GM12874 (cell line): Measurements from ENCODE around the gene SINHCAF.

Source experiments
- TF ChIP-seq, protein P1 (sequence below): IDR thresholded peaks from 2 replicates; pipeline ENCODE4 v1.5.1; 2011; ENCODE audit warnings: low read depth, mild to moderate bottlenecking, control low read depth, low read length, moderate library complexity; ENCODE audit not compliant: insufficient read depth

Gene SINHCAF

DNA sequence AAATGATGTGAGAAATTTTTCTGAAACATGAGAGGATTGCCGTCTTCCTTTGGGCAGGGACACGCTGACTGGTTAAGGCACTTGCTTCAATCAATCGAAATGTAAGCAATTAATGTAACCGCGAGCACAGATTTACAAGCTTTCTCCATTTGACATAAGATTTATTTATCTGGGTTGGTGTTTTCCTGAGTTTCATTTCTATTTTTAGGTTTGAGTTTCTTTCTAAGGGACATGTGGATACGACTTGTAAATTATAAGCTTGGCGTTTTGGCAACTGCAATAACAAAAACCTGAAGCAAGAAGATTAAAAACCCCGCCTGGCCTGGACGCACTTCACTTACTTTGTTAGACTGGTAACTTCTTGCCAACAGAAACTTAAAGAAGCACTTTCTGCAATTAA is 20.3 kb upstream of the SINHCAF start:
- TF ChIP-seq, protein P1, sequence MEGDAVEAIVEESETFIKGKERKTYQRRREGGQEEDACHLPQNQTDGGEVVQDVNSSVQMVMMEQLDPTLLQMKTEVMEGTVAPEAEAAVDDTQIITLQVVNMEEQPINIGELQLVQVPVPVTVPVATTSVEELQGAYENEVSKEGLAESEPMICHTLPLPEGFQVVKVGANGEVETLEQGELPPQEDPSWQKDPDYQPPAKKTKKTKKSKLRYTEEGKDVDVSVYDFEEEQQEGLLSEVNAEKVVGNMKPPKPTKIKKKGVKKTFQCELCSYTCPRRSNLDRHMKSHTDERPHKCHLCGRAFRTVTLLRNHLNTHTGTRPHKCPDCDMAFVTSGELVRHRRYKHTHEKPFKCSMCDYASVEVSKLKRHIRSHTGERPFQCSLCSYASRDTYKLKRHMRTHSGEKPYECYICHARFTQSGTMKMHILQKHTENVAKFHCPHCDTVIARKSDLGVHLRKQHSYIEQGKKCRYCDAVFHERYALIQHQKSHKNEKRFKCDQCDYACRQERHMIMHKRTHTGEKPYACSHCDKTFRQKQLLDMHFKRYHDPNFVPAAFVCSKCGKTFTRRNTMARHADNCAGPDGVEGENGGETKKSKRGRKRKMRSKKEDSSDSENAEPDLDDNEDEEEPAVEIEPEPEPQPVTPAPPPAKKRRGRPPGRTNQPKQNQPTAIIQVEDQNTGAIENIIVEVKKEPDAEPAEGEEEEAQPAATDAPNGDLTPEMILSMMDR = no peak

DNA sequence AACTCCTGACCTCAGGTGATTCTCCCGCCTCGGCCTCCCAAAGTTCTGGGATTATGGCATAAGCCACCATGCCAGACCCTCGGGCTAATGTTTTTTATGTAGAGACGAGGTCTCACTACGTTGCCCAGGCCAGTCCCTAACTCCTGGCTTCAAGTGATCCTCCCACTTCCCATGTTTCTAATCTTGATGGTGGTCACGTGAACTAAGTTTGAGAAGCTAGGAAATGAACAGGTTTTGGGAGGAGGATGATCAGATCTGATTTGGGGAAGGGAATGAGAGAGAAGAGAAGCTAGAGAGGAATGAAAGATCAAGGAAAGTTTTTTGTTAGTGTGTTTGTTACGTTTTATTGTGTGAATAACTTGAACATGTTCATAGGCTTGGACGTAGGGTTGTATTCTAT is 17.2 kb upstream of the SINHCAF start:
- TF ChIP-seq, protein P1 = no peak

DNA sequence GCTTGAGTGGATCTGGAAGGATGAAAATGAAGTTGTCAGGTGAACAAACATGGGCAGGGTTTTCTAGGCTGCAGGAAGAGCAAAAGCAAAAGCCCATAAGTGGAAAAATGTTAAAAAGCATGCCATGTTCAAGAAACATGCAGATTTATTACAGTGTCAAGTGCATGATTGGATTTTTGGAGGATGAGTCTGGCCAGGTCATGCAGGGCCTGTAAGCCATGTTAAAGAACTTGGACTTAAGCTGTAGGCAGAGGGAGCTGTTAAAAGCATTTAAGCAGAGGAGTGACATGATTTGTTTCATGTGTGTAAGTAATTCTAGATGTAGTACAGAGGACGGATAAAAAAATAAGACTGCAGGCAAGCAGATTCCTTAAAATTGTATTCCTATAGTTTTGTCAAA is 16.3 kb upstream of the SINHCAF start:
- TF ChIP-seq, protein P1 = no peak

DNA sequence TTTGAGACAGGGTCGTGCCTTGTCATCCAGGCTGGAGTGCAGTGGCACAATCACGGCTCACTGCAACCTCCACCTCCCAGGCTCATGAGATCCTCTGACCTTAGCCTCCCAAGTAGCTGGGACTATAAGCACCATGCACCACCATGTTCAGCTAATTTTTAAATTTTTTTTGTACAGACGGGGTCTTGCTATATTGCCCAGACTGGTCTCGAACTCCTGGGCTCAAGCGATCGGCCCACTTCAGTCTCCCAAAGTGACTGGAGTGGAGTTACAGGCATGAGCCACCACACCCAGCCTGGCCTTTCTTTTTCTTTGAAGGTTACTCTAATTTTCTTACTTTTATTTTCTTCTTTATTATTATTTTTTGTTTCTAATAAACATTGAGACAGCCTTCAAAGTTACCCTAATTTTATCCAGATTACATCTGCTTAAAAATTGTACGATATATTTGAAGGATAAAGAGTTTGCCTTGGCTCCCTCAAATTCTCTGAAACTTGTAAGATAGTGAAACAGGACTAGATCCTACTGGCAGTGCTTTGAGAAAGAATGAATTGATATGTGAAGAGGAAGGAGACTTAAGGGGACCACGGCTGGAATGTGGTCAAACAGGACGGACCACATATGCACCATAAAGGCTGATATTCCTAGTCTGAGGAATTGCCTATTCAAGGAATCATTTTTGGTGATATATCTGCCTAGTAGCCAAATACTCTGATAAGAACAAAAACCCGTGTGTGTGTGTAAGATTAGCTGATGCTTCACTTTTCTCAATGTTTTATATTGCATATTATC is 14.1 kb upstream of the SINHCAF start:
- TF ChIP-seq, protein P1 = no peak

DNA sequence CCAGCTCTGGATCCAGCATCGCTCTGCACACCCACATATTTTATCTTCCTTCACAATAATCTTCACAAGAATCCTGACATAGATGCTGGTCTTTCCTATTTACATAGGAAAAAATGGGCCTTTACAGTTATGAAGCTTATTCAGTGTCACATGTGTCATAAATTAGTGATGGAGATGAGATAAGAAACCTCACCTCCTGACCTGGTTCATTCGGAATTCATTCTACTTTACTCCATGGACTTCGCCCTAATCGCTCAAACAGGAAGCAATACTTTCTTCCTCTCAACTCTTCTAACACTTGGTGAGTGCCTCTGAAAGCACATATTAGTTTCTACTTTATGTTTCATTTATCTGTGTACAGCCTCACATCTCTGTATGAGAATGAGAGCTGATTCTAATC is 12.0 kb upstream of the SINHCAF start:
- TF ChIP-seq, protein P1 = no peak

DNA sequence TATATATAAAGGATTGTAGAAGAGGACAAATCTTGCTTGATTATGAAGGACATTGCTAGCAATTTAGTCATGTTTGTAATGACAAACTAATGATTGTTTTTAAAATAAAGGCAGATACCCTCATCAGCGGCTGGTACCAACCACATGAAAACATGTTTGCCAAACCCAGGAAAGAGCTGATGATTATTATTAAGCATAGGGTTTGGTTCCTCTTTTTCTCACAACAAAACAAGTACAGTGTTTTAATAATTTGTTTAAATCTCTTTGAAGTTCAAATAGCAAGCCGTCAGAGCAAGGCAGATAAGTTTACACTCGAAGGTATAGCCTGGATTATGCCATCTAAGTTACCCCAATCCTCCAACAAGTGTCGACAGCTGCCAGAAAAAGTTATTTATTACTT is 5.3 kb upstream of the SINHCAF start:
- TF ChIP-seq, protein P1 = no peak

DNA sequence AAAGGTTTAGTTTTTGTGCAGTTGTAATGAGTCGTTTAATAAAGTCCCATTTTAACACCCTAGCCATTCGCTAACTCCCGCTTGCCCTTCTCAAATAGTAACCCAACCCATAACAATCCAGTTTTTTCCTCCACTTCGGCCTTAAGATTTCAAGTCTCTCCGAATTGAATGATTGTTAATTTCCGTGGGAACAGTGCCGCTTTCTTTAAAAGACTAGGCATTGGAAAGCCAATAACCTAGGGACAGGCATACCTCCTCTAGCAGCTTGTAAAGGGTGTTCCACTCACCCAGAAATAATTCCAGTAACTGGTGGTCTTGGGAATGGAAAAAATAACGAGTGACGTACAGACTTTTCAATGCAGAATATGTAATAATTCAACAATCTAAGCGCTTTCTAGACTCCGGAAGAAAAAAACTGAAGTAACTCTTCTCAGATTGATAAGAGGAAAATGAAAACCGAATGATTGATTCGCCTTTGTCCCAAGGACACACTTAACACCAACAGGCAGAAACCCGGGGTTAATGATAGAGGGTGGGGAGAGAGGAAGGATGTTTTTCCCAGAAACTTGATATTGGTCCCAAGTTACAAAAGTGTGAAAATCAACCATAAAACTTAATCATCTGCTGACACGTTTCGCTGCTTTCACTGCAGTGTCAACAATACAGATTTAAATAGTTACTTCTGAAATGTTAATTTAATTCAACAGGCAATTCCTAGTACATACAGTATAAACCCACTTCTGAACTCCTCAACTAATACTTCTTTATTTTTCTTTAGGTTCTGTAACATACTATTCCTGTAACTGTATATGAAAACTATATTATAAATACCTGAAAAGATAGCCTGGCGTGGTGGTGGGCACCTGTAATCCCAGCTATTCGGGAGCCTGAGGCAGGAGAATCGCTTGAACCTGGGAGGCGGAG is 1.0 kb upstream of the SINHCAF start:
- TF ChIP-seq, protein P1 = no peak
